ENCODE results near the gene EML1.

EML1 gene

GRCh38 chr14:99980299-99980698 is 187.1 kb downstream of the EML1 start:
- peaks cover 14% of the 10 kb centered on the region for H3K4me1 Mint-ChIP-seq (ENCODE audit: low read depth)
- H3K27ac Mint-ChIP-seq = no peak overlapping the region
- no peaks in the 10 kb centered on the region for H3K36me3 Mint-ChIP-seq
- H3K4me3 Mint-ChIP-seq = no peak overlapping the region
- H3K27me3 Mint-ChIP-seq = no peaks in the 10 kb centered on the region
- H3K9me3 Mint-ChIP-seq (ENCODE audit: low read depth) = no peaks in the 10 kb centered on the region

- peaks cover 14% of the 10 kb centered on the region for H3K4me1 Mint-ChIP-seq (ENCODE audit: low read depth)
- H3K36me3 Mint-ChIP-seq = peaks cover 2% of the 10 kb centered on the region
- no peaks in the 10 kb centered on the region for H3K27me3 Mint-ChIP-seq
- H3K9me3 Mint-ChIP-seq (ENCODE audit: low read depth) = no peaks in the 10 kb centered on the region
- no peak overlapping the region for H3K4me3 Mint-ChIP-seq
- H3K27ac Mint-ChIP-seq = no peak overlapping the region
Measured at GRCh38 chr14:99981806-99982205, 188.6 kb downstream of the EML1 start.

- Mint-ChIP-seq H3K9me3 (ENCODE audit: low read depth) (no peaks in the 10 kb centered on the region), H3K36me3 (peaks cover 3% of the 10 kb centered on the region), H3K4me3 (no peak overlapping the region), H3K27me3 (no peaks in the 10 kb centered on the region), H3K27ac (peak overlapping the region; percentile 37), H3K4me1 (ENCODE audit: low read depth) (peaks cover 14% of the 10 kb centered on the region)
Measured at GRCh38 chr14:99982537-99983250, 189.5 kb downstream of the EML1 start.

- Mint-ChIP-seq H3K27ac (peak overlapping the region; percentile 37), H3K36me3 (peaks cover 3% of the 10 kb centered on the region), H3K27me3 (no peaks in the 10 kb centered on the region), H3K4me1 (ENCODE audit: low read depth) (peaks cover 14% of the 10 kb centered on the region), H3K9me3 (ENCODE audit: low read depth) (no peaks in the 10 kb centered on the region), H3K4me3 (no peak overlapping the region)
Measured at GRCh38 chr14:99983251-99984015, 190.2 kb downstream of the EML1 start.

- no peak overlapping the region for H3K4me3 Mint-ChIP-seq
- H3K27ac Mint-ChIP-seq = no peak overlapping the region
- H3K27me3 Mint-ChIP-seq = no peaks in the 10 kb centered on the region
- H3K9me3 Mint-ChIP-seq (ENCODE audit: low read depth) = no peaks in the 10 kb centered on the region
- H3K4me1 Mint-ChIP-seq (ENCODE audit: low read depth) = peaks cover 14% of the 10 kb centered on the region
- peaks cover 3% of the 10 kb centered on the region for H3K36me3 Mint-ChIP-seq
Measured at GRCh38 chr14:99984036-99984435, 190.8 kb downstream of the EML1 start.

- H3K27me3 Mint-ChIP-seq = no peaks in the 10 kb centered on the region
- H3K9me3 Mint-ChIP-seq (ENCODE audit: low read depth) = no peaks in the 10 kb centered on the region
- H3K36me3 Mint-ChIP-seq = peaks cover 3% of the 10 kb centered on the region
- H3K4me1 Mint-ChIP-seq (ENCODE audit: low read depth) = peaks cover 14% of the 10 kb centered on the region
- H3K4me3 Mint-ChIP-seq = no peak overlapping the region
- H3K27ac Mint-ChIP-seq = no peak overlapping the region
Measured at GRCh38 chr14:99986396-99986795, 193.2 kb downstream of the EML1 start.

- H3K9me3 Mint-ChIP-seq (ENCODE audit: low read depth) = no peaks in the 10 kb centered on the region
- H3K27me3 Mint-ChIP-seq = no peaks in the 10 kb centered on the region
- H3K27ac Mint-ChIP-seq = no peak overlapping the region
- H3K4me1 Mint-ChIP-seq (ENCODE audit: low read depth) = no peaks in the 10 kb centered on the region
- H3K4me3 Mint-ChIP-seq = no peak overlapping the region
- peaks cover 3% of the 10 kb centered on the region for H3K36me3 Mint-ChIP-seq
Measured at GRCh38 chr14:99989032-99989431, 195.8 kb downstream of the EML1 start.

- Mint-ChIP-seq H3K27me3 (no peaks in the 10 kb centered on the region), H3K4me3 (no peak overlapping the region), H3K9me3 (ENCODE audit: low read depth) (no peaks in the 10 kb centered on the region), H3K4me1 (ENCODE audit: low read depth) (no peaks in the 10 kb centered on the region), H3K27ac (no peak overlapping the region), H3K36me3 (peaks cover 3% of the 10 kb centered on the region)
Measured at GRCh38 chr14:99990268-99991170, 197.3 kb downstream of the EML1 start.

GRCh38 chr14:99991331-99991730 is 198.1 kb downstream of the EML1 start:
- Mint-ChIP-seq H3K27me3 (no peaks in the 10 kb centered on the region), H3K27ac (no peak overlapping the region), H3K4me1 (ENCODE audit: low read depth) (peaks cover 3% of the 10 kb centered on the region), H3K9me3 (ENCODE audit: low read depth) (no peaks in the 10 kb centered on the region), H3K36me3 (peaks cover 3% of the 10 kb centered on the region), H3K4me3 (no peak overlapping the region)
